HepG2 (cell line): Measurements from ENCODE around the gene CAPN10. TPM values are rescaled to one million over a fixed set of nuclear protein-coding genes. Genes with fewer than 3 reads are reported as not detected.

Experiments used
- FOXA1 ChIP-seq, 2 experiments: fragments of 450-650 bp in 1 of 2; sonication (generic) in 1 of 2; formaldehyde crosslinking in 1 of 2; IDR thresholded peaks; 2 replicates each; pipeline versions ENCODE4 v1.4.0 to v1.6.1; 2016 to 2020; ENCODE audit warnings: missing genetic modification reagents in 1 of 2
- GZF1 ChIP-seq: sonication (generic); formaldehyde crosslinking; IDR thresholded peaks from 2 replicates; pipeline ENCODE4 v1.5.1; 2020; ENCODE audit warnings: mild to moderate bottlenecking, missing genetic modification reagents
- HOXA7 ChIP-seq: sonication (generic); formaldehyde crosslinking; IDR thresholded peaks from 2 replicates; pipeline ENCODE4 v1.8.1; 2022; ENCODE audit warnings: mild to moderate bottlenecking, missing genetic modification reagents, moderate library complexity
- KLF12 ChIP-seq: sonication (generic); formaldehyde crosslinking; IDR thresholded peaks from 2 replicates; pipeline ENCODE4 v1.4.0; 2020; ENCODE audit warnings: missing genetic modification reagents, borderline replicate concordance
- MYPOP ChIP-seq: sonication (generic); formaldehyde crosslinking; IDR thresholded peaks from 2 replicates; pipeline ENCODE4 v1.8.1; 2023; ENCODE audit warnings: mild to moderate bottlenecking, moderate library complexity, missing genetic modification reagents
- RBM39 ChIP-seq: fragments of 200-400 bp; formaldehyde crosslinking; IDR thresholded peaks from one replicate; pipeline ENCODE4 v1.6.1; 2018; ENCODE audit warnings: antibody characterized with exemption, mild to moderate bottlenecking, low read depth, low read length; ENCODE audit not compliant: poor library complexity, severe bottlenecking
- REL ChIP-seq: sonication (generic); formaldehyde crosslinking; conservative IDR thresholded peaks from 2 replicates; pipeline ENCODE4 v1.8.0; 2022; ENCODE audit warnings: mild to moderate bottlenecking, missing genetic modification reagents, moderate library complexity
- RNF2 ChIP-seq: fragments of 450-650 bp; conservative IDR thresholded peaks from 2 replicates; pipeline ENCODE4 v1.6.1; 2016; ENCODE audit warnings: low read depth
- SMAD9 ChIP-seq: sonication (generic); formaldehyde crosslinking; IDR thresholded peaks from 2 replicates; pipeline ENCODE4 v1.5.1; 2020; ENCODE audit warnings: mild to moderate bottlenecking, missing genetic modification reagents
- SP2 ChIP-seq: sonication (generic); formaldehyde crosslinking; IDR thresholded peaks from 2 replicates; pipeline ENCODE4 v1.5.1; 2020; ENCODE audit warnings: mild to moderate bottlenecking, missing genetic modification reagents
- ZBTB38 ChIP-seq: sonication (generic); formaldehyde crosslinking; IDR thresholded peaks from 2 replicates; pipeline ENCODE4 v1.5.1; 2020; ENCODE audit warnings: mild to moderate bottlenecking, missing genetic modification reagents
- ZNF20 ChIP-seq: sonication (generic); formaldehyde crosslinking; IDR thresholded peaks from 2 replicates; pipeline ENCODE4 v1.4.0; 2020; ENCODE audit warnings: mild to moderate bottlenecking, moderate library complexity, missing genetic modification reagents
- ZNF234 ChIP-seq: sonication (generic); formaldehyde crosslinking; conservative IDR thresholded peaks from 2 replicates; pipeline ENCODE4 v1.5.1; 2020; ENCODE audit warnings: mild to moderate bottlenecking, missing genetic modification reagents
- ZNF460 ChIP-seq: sonication (generic); formaldehyde crosslinking; IDR thresholded peaks from 2 replicates; pipeline ENCODE4 v1.5.1; 2020; ENCODE audit warnings: missing genetic modification reagents, mild to moderate bottlenecking, borderline replicate concordance
- ZNF543 ChIP-seq: sonication (generic); formaldehyde crosslinking; IDR thresholded peaks from 2 replicates; pipeline ENCODE4 v1.4.0; 2020; ENCODE audit warnings: mild to moderate bottlenecking, missing genetic modification reagents
- ZNF569 ChIP-seq: sonication (generic); formaldehyde crosslinking; IDR thresholded peaks from 2 replicates; pipeline ENCODE4 v1.5.0; 2020; ENCODE audit warnings: mild to moderate bottlenecking, missing genetic modification reagents, moderate library complexity, borderline replicate concordance
- ZNF629 ChIP-seq: sonication (generic); formaldehyde crosslinking; conservative IDR thresholded peaks from 2 replicates; pipeline ENCODE4 v1.5.0; 2020; ENCODE audit warnings: missing genetic modification reagents
- ZNF670 ChIP-seq: sonication (generic); formaldehyde crosslinking; IDR thresholded peaks from 2 replicates; pipeline ENCODE4 v1.8.0; 2022; ENCODE audit warnings: mild to moderate bottlenecking, missing genetic modification reagents, borderline replicate concordance
- ZNF839 ChIP-seq: sonication (generic); formaldehyde crosslinking; IDR thresholded peaks from 2 replicates; pipeline ENCODE4 v1.4.0; 2020; ENCODE audit warnings: missing genetic modification reagents, mild to moderate bottlenecking, borderline replicate concordance
- ZNF891 ChIP-seq: sonication (generic); formaldehyde crosslinking; IDR thresholded peaks from 2 replicates; pipeline ENCODE4 v1.5.0; 2020; ENCODE audit warnings: mild to moderate bottlenecking, missing genetic modification reagents
- polyA plus RNA-seq, 8 experiments: library from polyadenylated mRNA; depleted of rRNA in 3 of 8; stranded (reverse) in 7 of 8; unstranded in 1 of 8; fragments of >200 nt; fragmentation: Illumina TruSeq in 4 of 8; extraction: Trizol in 4 of 8; gene quantifications; 2 replicates each; pipeline versions ENCODE4 v1.2.1 to v1.2.3, GENCODE V29; 2011 to 2016; ENCODE audit warnings: low read depth in 4 of 8, missing spikeins in 1 of 8, mixed read lengths in 1 of 8; ENCODE audit not compliant: insufficient read depth in 1 of 8
- total RNA-seq, 5 experiments: library from RNA; depleted of rRNA; stranded (reverse); fragments of >200 nt; fragmentation: Illumina TruSeq; extraction: Trizol; gene quantifications; 2 replicates each; pipeline ENCODE4 v1.2.3, GENCODE V29; 2016; ENCODE audit warnings: low read depth in 1 of 5
- TF ChIP-seq, protein P1 (sequence below): sonication (generic); formaldehyde crosslinking; IDR thresholded peaks from 2 replicates; pipeline ENCODE4 v1.5.1; 2020; ENCODE audit warnings: mild to moderate bottlenecking, missing genetic modification reagents
- TF ChIP-seq, protein P2 (sequence below): sonication (generic); formaldehyde crosslinking; IDR thresholded peaks from 2 replicates; pipeline ENCODE4 v1.4.0; 2020; ENCODE audit warnings: missing genetic modification reagents

Gene CAPN10
- total and polyA plus RNA-seq, 2 of the 13 experiments (the other 11 are each of a cell fraction or from before 2014, with no cell fraction given): 27.6 to 32.4 TPM

- TF ChIP-seq, protein P1, sequence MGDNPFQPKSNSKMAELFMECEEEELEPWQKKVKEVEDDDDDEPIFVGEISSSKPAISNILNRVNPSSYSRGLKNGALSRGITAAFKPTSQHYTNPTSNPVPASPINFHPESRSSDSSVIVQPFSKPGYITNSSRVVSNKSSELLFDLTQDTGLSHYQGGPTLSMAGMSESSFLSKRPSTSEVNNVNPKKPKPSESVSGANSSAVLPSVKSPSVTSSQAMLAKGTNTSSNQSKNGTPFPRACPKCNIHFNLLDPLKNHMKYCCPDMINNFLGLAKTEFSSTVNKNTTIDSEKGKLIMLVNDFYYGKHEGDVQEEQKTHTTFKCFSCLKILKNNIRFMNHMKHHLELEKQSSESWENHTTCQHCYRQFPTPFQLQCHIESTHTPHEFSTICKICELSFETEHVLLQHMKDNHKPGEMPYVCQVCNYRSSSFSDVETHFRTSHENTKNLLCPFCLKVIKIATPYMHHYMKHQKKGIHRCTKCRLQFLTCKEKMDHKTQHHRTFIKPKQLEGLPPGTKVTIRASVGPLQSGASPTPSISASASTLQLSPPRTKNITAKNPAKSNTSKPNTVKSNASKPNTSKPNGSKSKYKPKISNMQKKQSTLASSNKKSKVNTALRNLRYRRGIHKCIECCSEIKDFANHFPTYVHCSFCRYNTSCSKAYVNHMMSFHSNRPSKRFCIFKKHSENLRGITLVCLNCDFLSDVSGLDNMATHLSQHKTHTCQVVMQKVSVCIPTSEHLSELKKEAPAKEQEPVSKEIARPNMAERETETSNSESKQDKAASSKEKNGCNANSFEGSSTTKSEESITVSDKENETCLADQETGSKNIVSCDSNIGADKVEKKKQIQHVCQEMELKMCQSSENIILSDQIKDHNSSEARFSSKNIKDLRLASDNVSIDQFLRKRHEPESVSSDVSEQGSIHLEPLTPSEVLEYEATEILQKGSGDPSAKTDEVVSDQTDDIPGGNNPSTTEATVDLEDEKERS (CRISPR knock-in tag): no peak
- TF ChIP-seq KLF12 (CRISPR knock-in tag): no peak
- 0 out of 2 replicates have a peak, but pooled peaks have one; percentile 24 for TF ChIP-seq ZNF543 (CRISPR knock-in tag)
- no peak for TF ChIP-seq ZNF891 (CRISPR knock-in tag)
- no peak for TF ChIP-seq RNF2
- TF ChIP-seq, protein P2, sequence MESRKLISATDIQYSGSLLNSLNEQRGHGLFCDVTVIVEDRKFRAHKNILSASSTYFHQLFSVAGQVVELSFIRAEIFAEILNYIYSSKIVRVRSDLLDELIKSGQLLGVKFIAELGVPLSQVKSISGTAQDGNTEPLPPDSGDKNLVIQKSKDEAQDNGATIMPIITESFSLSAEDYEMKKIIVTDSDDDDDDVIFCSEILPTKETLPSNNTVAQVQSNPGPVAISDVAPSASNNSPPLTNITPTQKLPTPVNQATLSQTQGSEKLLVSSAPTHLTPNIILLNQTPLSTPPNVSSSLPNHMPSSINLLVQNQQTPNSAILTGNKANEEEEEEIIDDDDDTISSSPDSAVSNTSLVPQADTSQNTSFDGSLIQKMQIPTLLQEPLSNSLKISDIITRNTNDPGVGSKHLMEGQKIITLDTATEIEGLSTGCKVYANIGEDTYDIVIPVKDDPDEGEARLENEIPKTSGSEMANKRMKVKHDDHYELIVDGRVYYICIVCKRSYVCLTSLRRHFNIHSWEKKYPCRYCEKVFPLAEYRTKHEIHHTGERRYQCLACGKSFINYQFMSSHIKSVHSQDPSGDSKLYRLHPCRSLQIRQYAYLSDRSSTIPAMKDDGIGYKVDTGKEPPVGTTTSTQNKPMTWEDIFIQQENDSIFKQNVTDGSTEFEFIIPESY (CRISPR knock-in tag): peak; percentile 48
- no peak for TF ChIP-seq HOXA7 (CRISPR knock-in tag)
- no peak for TF ChIP-seq ZNF234 (CRISPR knock-in tag)
- TF ChIP-seq GZF1 (CRISPR knock-in tag): no peak
- no peak for TF ChIP-seq ZNF629
- TF ChIP-seq SMAD9 (CRISPR knock-in tag): no peak
- no peak for TF ChIP-seq ZNF569
- TF ChIP-seq ZNF839 (CRISPR knock-in tag): no peak
- TF ChIP-seq ZBTB38 (CRISPR knock-in tag): peak; percentile 39; the same call in 1 of the 2 replicates
- no peak for TF ChIP-seq FOXA1 (IDR thresholded peaks at IDR 0.05)
- no peak for TF ChIP-seq FOXA1 (CRISPR knock-in tag; IDR thresholded peaks at IDR 0.05)
- no peak for TF ChIP-seq ZNF460 (CRISPR knock-in tag)
- no peak for TF ChIP-seq RBM39
- no peak for TF ChIP-seq REL (CRISPR knock-in tag)
- no peak for TF ChIP-seq ZNF670 (CRISPR knock-in tag)
- no peak for TF ChIP-seq SP2 (CRISPR knock-in tag)
- TF ChIP-seq ZNF20 (CRISPR knock-in tag): no peak
- TF ChIP-seq MYPOP (CRISPR knock-in tag): no peak
These were observed 37.7 kb downstream of the CAPN10 start (continued) for GRCh38 chr2:240624011-240624949.
